OCI-LY7 (cell line): ENCODE data around the gene INSYN2A. TPM values are rescaled to one million over a fixed set of nuclear protein-coding genes. Genes with fewer than 3 reads are reported as not detected.

Experiments used
- BruUV-seq: library from RNA; stranded (reverse); fragments of 400-500 nt; replicated peaks from 2 replicates; lab custom pipeline; 2021; lab: Mats Ljungman, UMichigan
- CTCF ChIA-PET: fragments of 300-600 bp; sonication (Branson Sonifier 250); formaldehyde crosslinking; loops from one replicate; lab custom pipeline; 2022; ENCODE audit warnings: antibody characterized with exemption; ENCODE audit not compliant: unreplicated experiment; lab: Charles Lee
- POLR2A ChIA-PET: fragments of 300-600 bp; sonication (Branson Sonifier 250); formaldehyde crosslinking; loops from one replicate; lab custom pipeline; 2022; ENCODE audit warnings: antibody characterized with exemption; lab: Charles Lee
- DNase-seq: peaks from one replicate; pipeline ENCODE4 v3.0.0-alpha.2; 2015; ENCODE audit warnings: low spot score
- H2AFZ ChIP-seq: fragments of 200-600 bp; sonication (generic), shearing (Covaris generic); 2 replicates; pipeline ENCODE4 v1.6.1; 2014; ENCODE audit warnings: mild to moderate bottlenecking, antibody characterized with exemption, low read length, moderate library complexity
- H3K27ac ChIP-seq: fragments of 200-600 bp; sonication (generic); 2 replicates; pipeline ENCODE4 v1.5.1; 2014; ENCODE audit warnings: mixed run types, low read depth, mild to moderate bottlenecking, moderate library complexity, low read length, inconsistent platforms; ENCODE audit not compliant: poor library complexity, severe bottlenecking
- H3K36me3 ChIP-seq: fragments of 200-600 bp; sonication (generic); 2 replicates; pipeline ENCODE4 v1.6.1; 2014; ENCODE audit warnings: mild to moderate bottlenecking, antibody characterized with exemption, low read length, moderate library complexity, mixed read lengths; ENCODE audit not compliant: insufficient read depth
- H3K4me1 ChIP-seq: fragments of 200-600 bp; sonication (generic); 2 replicates; pipeline ENCODE4 v1.5.1; 2014; ENCODE audit warnings: mild to moderate bottlenecking, low read length; ENCODE audit not compliant: insufficient read depth, poor library complexity, severe bottlenecking
- H3K4me2 ChIP-seq: fragments of 200-600 bp; sonication (generic); 2 replicates; pipeline ENCODE4 v1.6.1; 2014; ENCODE audit warnings: mild to moderate bottlenecking, low read length
- H3K4me3 ChIP-seq: fragments of 200-600 bp; sonication (generic); 2 replicates; pipeline ENCODE4 v1.5.1; 2014; ENCODE audit warnings: mild to moderate bottlenecking, low read depth, low read length; ENCODE audit not compliant: poor library complexity, severe bottlenecking
- H3K79me2 ChIP-seq: fragments of 200-600 bp; sonication (generic); 2 replicates; pipeline ENCODE4 v1.6.1; 2016; ENCODE audit warnings: low read depth, mild to moderate bottlenecking, low read length, moderate library complexity, mixed read lengths; ENCODE audit not compliant: insufficient read depth
- H3K9me2 ChIP-seq: fragments of 200-600 bp; sonication (generic); 2 replicates; pipeline ENCODE4 v1.6.1; 2016; ENCODE audit warnings: mild to moderate bottlenecking, low read length, mixed read lengths; ENCODE audit not compliant: insufficient read depth
- H3K9me3 ChIP-seq: fragments of 200-600 bp; sonication (generic); 2 replicates; pipeline ENCODE4 v1.6.1; 2014; ENCODE audit warnings: mild to moderate bottlenecking, mixed run types, low read length, mixed read lengths
- H4K20me1 ChIP-seq: fragments of 200-600 bp; sonication (generic); 2 replicates; pipeline ENCODE4 v1.6.1; 2014; ENCODE audit warnings: mild to moderate bottlenecking, antibody characterized with exemption, low read length, moderate library complexity, mixed read lengths; ENCODE audit not compliant: insufficient read depth
- EZH2phosphoT487 ChIP-seq: fragments of 200-600 bp; sonication (generic); IDR thresholded peaks from 2 replicates; pipeline ENCODE4 v1.6.1; 2018; ENCODE audit warnings: low read depth, borderline replicate concordance, mild to moderate bottlenecking, mixed run types, antibody characterized with exemption, low read length, moderate library complexity, mixed read lengths
- intact Hi-C: fragments of 100-400 bp; cut with micrococcal nuclease; formaldehyde crosslinking; loops from one replicate; pipeline ENCODE4 v1.10.0; 2022; ENCODE audit not compliant: unreplicated experiment
- total RNA-seq, 2 experiments: library from RNA; depleted of rRNA in 1 of 2; stranded (reverse); fragments of >200 nt in 1 of 2; shearing (Covaris generic) in 1 of 2; gene quantifications; 2 replicates each; pipeline ENCODE4 v1.2.3, GENCODE V29; 2014 to 2022
- TF ChIP-seq, protein P1 (sequence below): fragments of 200-600 bp; sonication (generic); conservative IDR thresholded peaks from 2 replicates; pipeline ENCODE4 v1.5.1; 2014; ENCODE audit warnings: mild to moderate bottlenecking, antibody characterized with exemption, low read length, moderate library complexity, mixed read lengths

Gene INSYN2A
- total RNA-seq, 2 experiments from 2014 or later = not detected

DNA sequence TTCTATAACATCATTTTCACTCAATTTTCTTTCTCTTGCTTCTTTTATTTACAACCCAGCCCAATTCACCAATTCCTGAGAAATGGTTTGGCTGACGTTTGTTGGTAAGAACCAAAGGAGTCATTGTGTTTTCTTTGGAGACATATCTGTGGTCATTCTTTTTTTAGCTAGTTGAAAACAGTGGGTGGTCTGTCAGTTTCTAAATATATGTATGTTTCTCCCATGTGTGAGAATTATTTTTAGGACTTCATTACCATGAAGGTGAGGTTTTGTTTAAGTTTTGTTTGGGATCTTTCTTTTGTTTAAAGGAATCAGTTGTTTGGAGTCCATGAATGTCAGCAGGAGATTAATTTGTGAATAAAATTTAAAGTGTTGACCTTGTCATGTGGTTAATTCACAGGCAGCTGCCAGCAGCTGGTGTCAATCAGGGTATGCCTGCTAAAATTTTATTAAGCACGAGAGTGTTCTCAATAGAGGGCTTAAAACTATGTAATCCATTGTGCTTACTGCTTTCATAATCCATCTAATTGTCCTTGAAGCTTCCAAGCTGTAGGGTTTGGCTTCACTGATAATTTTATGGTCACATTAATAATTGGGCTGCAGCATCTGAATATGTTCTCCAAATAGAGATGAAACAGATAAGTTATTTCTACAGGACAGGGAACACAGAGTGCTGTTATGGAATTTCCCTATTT lies 38.7 kb downstream of the INSYN2A start:
- no TSS peak for BruUV-seq
- intact Hi-C loops = no loop called here
- no peak overlapping the region for H3K4me3 ChIP-seq

DNA sequence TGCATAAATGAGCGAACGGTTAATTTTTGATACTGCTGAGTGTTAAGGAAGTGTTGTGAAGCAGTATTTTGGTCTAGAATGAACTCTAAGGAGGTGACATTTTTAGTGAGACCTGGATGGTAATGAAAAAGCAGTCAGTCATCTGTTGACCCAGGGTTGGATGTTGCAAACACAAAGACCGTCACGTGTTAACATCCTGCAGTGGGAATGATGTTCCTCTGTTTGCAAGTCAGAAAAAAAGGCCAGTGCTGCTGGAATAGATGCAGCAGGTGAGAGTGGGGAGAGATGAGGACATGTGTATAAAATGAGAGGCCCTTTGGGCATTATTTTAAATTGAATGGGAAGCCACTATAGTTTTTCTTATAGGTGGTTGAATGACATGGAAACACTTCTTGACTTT lies 39.3 kb downstream of the INSYN2A start:
- ChIA-PET CTCF (no interaction called here), POLR2A (interaction anchor here (0.6 kb wide), 1 partner anchor 12 kb away, joined by 3 read pairs; no protein-coding TSS in a partner anchor)
- no TSS peak for BruUV-seq
- Histone ChIP-seq H3K4me2 (no peak overlapping the region), H3K4me3 (no peak overlapping the region), H3K36me3 (no peaks in the 10 kb centered on the region), H3K79me2 (no peaks in the 10 kb centered on the region), H2AFZ (no peak overlapping the region), H3K27ac (no peak overlapping the region), H3K9me2 (no peaks in the 10 kb centered on the region), H3K9me3 (no peaks in the 10 kb centered on the region), H3K4me1 (no peaks in the 10 kb centered on the region), H4K20me1 (no peaks in the 10 kb centered on the region)
- DNase-seq = no peak
- intact Hi-C loops = no loop called here
- TF ChIP-seq, protein P1, sequence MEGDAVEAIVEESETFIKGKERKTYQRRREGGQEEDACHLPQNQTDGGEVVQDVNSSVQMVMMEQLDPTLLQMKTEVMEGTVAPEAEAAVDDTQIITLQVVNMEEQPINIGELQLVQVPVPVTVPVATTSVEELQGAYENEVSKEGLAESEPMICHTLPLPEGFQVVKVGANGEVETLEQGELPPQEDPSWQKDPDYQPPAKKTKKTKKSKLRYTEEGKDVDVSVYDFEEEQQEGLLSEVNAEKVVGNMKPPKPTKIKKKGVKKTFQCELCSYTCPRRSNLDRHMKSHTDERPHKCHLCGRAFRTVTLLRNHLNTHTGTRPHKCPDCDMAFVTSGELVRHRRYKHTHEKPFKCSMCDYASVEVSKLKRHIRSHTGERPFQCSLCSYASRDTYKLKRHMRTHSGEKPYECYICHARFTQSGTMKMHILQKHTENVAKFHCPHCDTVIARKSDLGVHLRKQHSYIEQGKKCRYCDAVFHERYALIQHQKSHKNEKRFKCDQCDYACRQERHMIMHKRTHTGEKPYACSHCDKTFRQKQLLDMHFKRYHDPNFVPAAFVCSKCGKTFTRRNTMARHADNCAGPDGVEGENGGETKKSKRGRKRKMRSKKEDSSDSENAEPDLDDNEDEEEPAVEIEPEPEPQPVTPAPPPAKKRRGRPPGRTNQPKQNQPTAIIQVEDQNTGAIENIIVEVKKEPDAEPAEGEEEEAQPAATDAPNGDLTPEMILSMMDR = no peak
- no peak for TF ChIP-seq EZH2phosphoT487

More for the DNA sequence above, 38.7 kb downstream of the INSYN2A start:
- no peaks in the 10 kb centered on the region for H4K20me1 ChIP-seq
- no peaks in the 10 kb centered on the region for H3K36me3 ChIP-seq
- H3K27ac ChIP-seq = no peak overlapping the region
- no peaks in the 10 kb centered on the region for H3K4me1 ChIP-seq
- H3K9me3 ChIP-seq = no peaks in the 10 kb centered on the region
- no peaks in the 10 kb centered on the region for H3K79me2 ChIP-seq
- CTCF ChIA-PET = no interaction called here
- POLR2A ChIA-PET = interaction anchor here (0.6 kb wide), 1 partner anchor 12 kb away, joined by 3 read pairs; no protein-coding TSS in a partner anchor
- no peak for DNase-seq
- no peak overlapping the region for H2AFZ ChIP-seq
- H3K4me2 ChIP-seq = no peak overlapping the region
- no peaks in the 10 kb centered on the region for H3K9me2 ChIP-seq
- TF ChIP-seq, protein P1 = no peak
- no peak for TF ChIP-seq EZH2phosphoT487
